Panc1 (cell line): ENCODE results near the gene ZDHHC14. TPM values are rescaled to one million over a fixed set of nuclear protein-coding genes. Genes with fewer than 3 reads are reported as not detected.

Experiments used
- ATAC-seq: fragments of 200-7000 bp; cut with Tn5 transposase; 2 replicates; pipeline ENCODE4 v1.9.1; 2020; ENCODE audit warnings: mild to moderate bottlenecking, moderate library complexity
- BruUV-seq: library from RNA; stranded (reverse); fragments of 400-500 nt; replicated peaks from 2 replicates; lab custom pipeline; 2021; lab: Mats Ljungman, UMichigan
- CTCF ChIA-PET: fragments of 300-600 bp; sonication (Branson Sonifier 250); formaldehyde crosslinking; loops from one replicate; lab custom pipeline; 2022; ENCODE audit warnings: antibody characterized with exemption; lab: Charles Lee
- POLR2A ChIA-PET: fragments of 300-600 bp; sonication (Branson Sonifier 250); formaldehyde crosslinking; loops from one replicate; lab custom pipeline; 2022; ENCODE audit warnings: antibody characterized with exemption; lab: Charles Lee
- DNase-seq: peaks from one replicate; pipeline ENCODE4 v3.0.0-alpha.2; 2010; ENCODE audit warnings: low read depth, low spot score
- H3K27ac ChIP-seq: 2 replicates; pipeline ENCODE4 v1.5.1; 2011; ENCODE audit warnings: mild to moderate bottlenecking, low read length, inconsistent platforms
- H3K27me3 ChIP-seq: fragments of 200-500 bp; sonication (Bioruptor generic); 2 replicates; pipeline ENCODE4 v1.6.0; 2014; ENCODE audit warnings: low read length, inconsistent platforms; ENCODE audit not compliant: control insufficient read depth, insufficient read depth
- H3K36me3 ChIP-seq: fragments of 200-500 bp; sonication (Bioruptor generic); 2 replicates; pipeline ENCODE4 v1.5.1; 2014; ENCODE audit warnings: inconsistent platforms, mild to moderate bottlenecking, low read length, moderate library complexity; ENCODE audit not compliant: control insufficient read depth, insufficient read depth
- H3K4me1 ChIP-seq: 2 replicates; pipeline ENCODE4 v1.5.1; 2011; ENCODE audit warnings: inconsistent platforms, mild to moderate bottlenecking, low read length, moderate library complexity; ENCODE audit not compliant: control insufficient read depth, insufficient read depth
- H3K4me3 ChIP-seq, 2 experiments: 2 replicates each; pipeline ENCODE4 v1.5.1; 2011 to 2012; ENCODE audit warnings: low read depth in 2 of 2, low read length in 2 of 2, mild to moderate bottlenecking in 2 of 2, inconsistent platforms in 1 of 2, moderate library complexity in 1 of 2
- H3K9me3 ChIP-seq: fragments of 200-500 bp; sonication (Bioruptor generic); 2 replicates; pipeline ENCODE4 v1.5.1; 2014; ENCODE audit warnings: low read depth, mild to moderate bottlenecking, inconsistent platforms, low read length, moderate library complexity; ENCODE audit not compliant: control insufficient read depth, insufficient read depth
- CTCF ChIP-seq: fragments of 450-650 bp; IDR thresholded peaks from 2 replicates; pipeline ENCODE4 v1.5.1; 2017; ENCODE audit warnings: mild to moderate bottlenecking
- POLR2AphosphoS5 ChIP-seq: IDR thresholded peaks from 2 replicates; pipeline ENCODE4 v1.6.1; 2012; ENCODE audit warnings: mild to moderate bottlenecking, low read depth, low read length, moderate library complexity
- REST ChIP-seq, 2 experiments: IDR thresholded peaks; 2 replicates each; pipeline ENCODE4 v1.6.1; 2011 to 2012; ENCODE audit warnings: low read depth in 2 of 2, control low read depth in 1 of 2, low read length in 1 of 2, mild to moderate bottlenecking in 1 of 2, moderate library complexity in 1 of 2; ENCODE audit not compliant: insufficient read depth in 1 of 2
- SIN3A ChIP-seq: IDR thresholded peaks from 2 replicates; pipeline ENCODE4 v1.6.1; 2012; ENCODE audit warnings: low read depth, mild to moderate bottlenecking, low read length, moderate library complexity, borderline replicate concordance; ENCODE audit not compliant: insufficient read depth
- TCF7L2 ChIP-seq: IDR thresholded peaks from 2 replicates; pipeline ENCODE4 v1.6.1; 2011; ENCODE audit warnings: mild to moderate bottlenecking, low read depth, low read length, inconsistent platforms
- in situ Hi-C: cut with HindIII; loops from 2 replicates; pipeline ENCODE4 v1.10.0; 2016; ENCODE audit warnings: low sequenced_read_pairs, low pct_unique_long_range_greater_than_20kb
- intact Hi-C: fragments of 100-400 bp; cut with micrococcal nuclease; formaldehyde crosslinking; loops from one replicate; pipeline ENCODE4 v1.10.0; 2022; ENCODE audit not compliant: unreplicated experiment
- total RNA-seq: library from RNA; stranded (reverse); gene quantifications from one replicate; pipeline ENCODE4 v1.2.1, GENCODE V29; 2021; ENCODE audit not compliant: unreplicated experiment

ZDHHC14 gene
- total RNA-seq, 1 experiment from 2014 or later = 19.9 TPM

DNA sequence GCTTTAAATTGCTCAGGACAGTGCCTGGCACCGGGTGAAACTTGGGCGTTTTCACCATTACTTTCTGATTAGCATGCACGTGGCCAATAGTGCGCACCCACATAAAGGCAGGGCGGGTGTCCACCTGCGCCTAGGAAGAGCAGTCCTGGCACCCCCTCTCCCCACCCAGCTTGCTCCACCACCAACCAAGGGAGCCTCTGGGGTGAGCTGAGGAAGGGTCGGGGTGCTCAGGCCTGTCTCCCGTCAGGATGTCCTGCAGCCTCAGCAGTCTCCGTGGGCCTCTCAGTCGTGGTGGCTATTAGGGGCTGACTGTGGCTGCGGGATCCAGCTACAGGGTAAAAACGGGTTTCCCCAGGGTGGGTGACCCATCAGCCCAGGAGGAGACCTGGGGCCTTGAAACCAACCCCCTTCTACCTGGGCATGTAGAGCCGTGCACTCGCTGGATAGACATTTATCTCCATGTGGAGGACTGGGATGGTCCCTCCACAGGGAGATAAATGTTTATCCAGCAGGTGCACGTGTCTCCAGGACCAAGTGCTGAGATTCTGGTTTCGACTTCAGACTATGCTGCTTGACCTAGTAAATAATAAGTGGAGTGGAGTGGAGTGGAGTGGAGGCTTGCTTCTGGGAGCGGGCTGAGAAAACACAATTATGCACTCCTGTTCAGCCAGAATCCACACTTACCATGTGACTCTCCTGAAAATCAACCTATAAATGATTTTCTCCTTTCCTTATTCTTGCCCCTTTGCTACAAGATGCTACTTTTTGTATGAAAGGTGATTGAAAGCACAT is 91.1 kb downstream of the ZDHHC14 start:
- Histone ChIP-seq H3K4me1 (no peaks in the 10 kb centered on the region), H3K27me3 (no peaks in the 10 kb centered on the region), H3K4me3 (no peak overlapping the region), H3K27ac (no peak overlapping the region), H3K36me3 (no peaks in the 10 kb centered on the region), H3K9me3 (no peaks in the 10 kb centered on the region)
- TF ChIP-seq SIN3A (no peak), TCF7L2 (no peak), REST (IDR thresholded peaks at IDR 0.05; ENCODE audit: insufficient read depth in 1 of 2, low read depth in 2 of 2, low read length in 1 of 2) (no peak), POLR2AphosphoS5 (no peak), CTCF (no peak)
- intact Hi-C loops = no loop called here
- POLR2A ChIA-PET = no interaction called here
- DNase-seq (no peak), ATAC-seq (no peak)
- in situ Hi-C loops = no loop called here
- no TSS peak for BruUV-seq
- CTCF ChIA-PET = no interaction called here

- TF ChIP-seq REST (IDR thresholded peaks at IDR 0.05; ENCODE audit: insufficient read depth in 1 of 2, low read depth in 2 of 2, low read length in 1 of 2) = no peak
- no peak for TF ChIP-seq SIN3A
- no peak for TF ChIP-seq POLR2AphosphoS5
- no peak for TF ChIP-seq TCF7L2
- no peak for TF ChIP-seq CTCF
- Histone ChIP-seq H3K4me3 (no peak overlapping the region), H3K36me3 (no peaks in the 10 kb centered on the region), H3K27ac (no peak overlapping the region), H3K4me1 (no peaks in the 10 kb centered on the region), H3K27me3 (no peaks in the 10 kb centered on the region), H3K9me3 (no peaks in the 10 kb centered on the region)
- DNase-seq = no peak
- BruUV-seq = no TSS peak
- ChIA-PET POLR2A (interaction anchor here (0.6 kb wide), 1 partner anchor 11 kb away, joined by 6 read pairs; no protein-coding TSS in a partner anchor), CTCF (no interaction called here)
- intact Hi-C loops (no loop called here), in situ Hi-C loops (no loop called here)
- ATAC-seq = no peak
Observed at GRCh38 chr6:157476797-157477196, 95.8 kb downstream of the ZDHHC14 start.
